NK-92 (cell line): Measurements from ENCODE around the gene RETSAT.
"Not testable (repeated sequence)": the region's sequence is repeated elsewhere in the genome, so short reads cannot be mapped to it uniquely, and the experiment has no call there.

Experiments used
- DNase-seq: peaks from one replicate; lab custom pipeline; 2025; ENCODE audit not compliant: unreplicated experiment; lab: John Stamatoyannopoulos, UW

The RETSAT gene

DNA sequence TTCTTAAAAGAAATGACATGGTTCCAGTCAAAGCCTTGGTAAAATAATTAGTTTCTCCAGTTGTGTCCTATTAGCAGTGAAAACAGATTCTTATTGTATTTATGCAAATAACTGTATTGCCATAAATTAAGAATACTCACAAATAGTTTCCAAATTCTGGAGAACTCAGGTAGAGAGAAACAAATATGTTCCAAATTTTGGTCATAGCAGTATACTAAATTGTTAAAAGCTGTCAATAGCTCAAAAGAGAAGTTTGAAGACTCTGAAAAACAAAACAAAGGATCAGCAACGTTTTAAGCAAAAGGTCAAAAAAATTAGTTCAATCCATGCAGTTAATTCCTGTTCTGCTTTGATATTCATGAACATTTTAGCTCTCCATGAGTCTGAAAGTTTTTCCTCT lies 25.7 kb upstream of the RETSAT start:
- DNase-seq, result no peak

DNA sequence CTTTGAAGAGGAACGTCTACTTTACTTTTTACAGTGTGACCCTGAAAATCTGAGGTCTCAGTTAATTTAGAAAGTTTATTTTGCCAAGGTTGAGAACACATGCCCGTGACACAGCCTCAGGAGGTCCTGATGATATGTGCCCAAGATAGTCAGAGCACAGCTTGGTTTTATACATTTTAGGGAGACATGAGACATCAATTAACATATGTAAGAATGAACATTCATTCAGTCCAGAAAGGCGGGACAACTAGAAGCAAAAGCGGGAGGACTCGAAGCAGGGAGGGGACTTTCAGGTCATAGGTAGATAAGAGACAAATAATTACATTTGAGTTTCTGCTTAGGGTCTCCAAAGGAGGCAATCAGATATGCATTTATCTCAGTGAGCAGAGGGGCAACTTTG lies 23.9 kb upstream of the RETSAT start:
- no peak for DNase-seq

GRCh38 chr2:85377083-85377482 lies 22.8 kb upstream of the RETSAT start:
- no peak for DNase-seq

DNA sequence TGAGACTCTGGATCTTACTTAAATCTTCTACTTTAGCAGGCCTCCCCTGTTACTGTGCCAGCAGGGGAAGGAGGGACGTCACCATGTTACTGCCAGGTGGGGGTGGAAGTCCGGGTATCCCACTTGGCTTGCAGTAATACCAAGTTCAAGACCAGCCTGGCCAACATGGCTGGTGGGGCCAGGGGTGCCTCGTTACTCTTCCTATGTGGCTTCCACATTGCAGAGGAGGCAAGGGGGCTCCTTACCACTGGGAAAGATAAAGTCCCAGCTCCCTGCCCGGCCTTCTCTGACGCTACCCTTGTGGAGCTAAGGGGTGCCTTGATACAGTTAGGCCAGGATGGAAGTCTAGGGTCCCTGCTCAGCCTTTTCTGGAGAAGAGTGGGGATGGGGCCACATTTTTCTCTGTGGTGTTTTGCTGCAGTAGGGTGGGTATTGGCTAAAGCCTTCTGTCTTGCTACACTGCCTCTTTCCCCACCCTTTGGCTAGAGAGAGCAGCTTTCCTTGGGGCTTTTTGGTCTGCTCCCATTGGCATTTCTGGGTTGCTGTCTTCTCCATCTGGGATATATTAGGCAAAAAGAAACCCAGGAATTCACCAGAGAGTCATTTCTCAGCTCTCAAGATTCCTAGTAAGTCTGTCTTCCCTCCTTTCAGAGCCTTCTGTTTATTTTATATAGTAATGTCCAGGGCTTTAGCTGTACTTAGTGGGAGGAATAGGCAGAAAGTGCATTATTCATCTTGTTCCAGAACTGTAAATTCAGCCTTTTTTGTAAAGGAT lies 22.1 kb upstream of the RETSAT start:
- DNase-seq, result no peak

- DNase-seq, result no peak
Observed at GRCh38 chr2:85371045-85371444, 16.7 kb upstream of the RETSAT start.

DNA sequence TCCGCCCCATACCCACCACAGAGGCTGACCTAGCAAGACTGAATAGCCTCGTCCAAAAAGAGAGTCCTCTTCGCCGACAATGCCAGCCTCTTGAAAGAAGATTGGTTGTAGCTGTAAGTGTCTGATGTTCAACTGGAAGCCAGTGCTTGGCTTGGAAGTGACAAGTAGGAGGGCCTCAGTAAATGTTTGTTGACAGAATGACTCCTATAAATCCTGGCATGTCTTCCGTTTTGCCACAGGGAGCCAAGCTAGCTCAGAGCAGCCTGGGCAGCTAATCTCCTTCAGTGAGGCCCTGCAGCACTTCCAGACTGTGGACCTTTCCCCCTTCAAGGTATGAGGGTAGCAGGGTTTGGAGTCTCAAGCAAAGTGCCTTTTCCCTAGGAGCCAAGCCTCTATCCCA lies 15.2 kb upstream of the RETSAT start:
- DNase-seq, result no peak

GRCh38 chr2:85368921-85369320 lies 14.6 kb upstream of the RETSAT start:
- no peak for DNase-seq

DNA sequence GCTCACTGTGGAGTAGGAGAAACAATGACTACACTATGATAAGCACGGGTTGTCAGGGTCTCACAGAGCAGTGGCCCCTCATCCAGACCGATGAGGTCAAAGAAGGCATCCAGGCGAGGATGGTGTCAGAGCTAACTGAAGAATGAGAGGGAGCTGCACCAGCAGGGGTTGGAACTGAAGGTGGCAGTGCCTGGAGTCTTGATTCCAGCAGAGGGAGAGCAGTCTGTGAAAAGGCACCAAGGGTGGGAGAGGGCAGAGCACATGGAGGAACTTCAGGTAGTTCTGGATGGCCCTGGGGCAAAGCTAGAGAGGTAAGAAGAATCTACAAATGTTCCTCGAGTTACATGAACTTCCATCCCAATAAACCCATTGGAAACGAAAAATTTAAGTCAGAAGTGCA lies 12.9 kb upstream of the RETSAT start:
- no peak for DNase-seq

GRCh38 chr2:85362653-85363387 lies 8.5 kb upstream of the RETSAT start:
- DNase-seq, result not testable (repeated sequence)

DNA sequence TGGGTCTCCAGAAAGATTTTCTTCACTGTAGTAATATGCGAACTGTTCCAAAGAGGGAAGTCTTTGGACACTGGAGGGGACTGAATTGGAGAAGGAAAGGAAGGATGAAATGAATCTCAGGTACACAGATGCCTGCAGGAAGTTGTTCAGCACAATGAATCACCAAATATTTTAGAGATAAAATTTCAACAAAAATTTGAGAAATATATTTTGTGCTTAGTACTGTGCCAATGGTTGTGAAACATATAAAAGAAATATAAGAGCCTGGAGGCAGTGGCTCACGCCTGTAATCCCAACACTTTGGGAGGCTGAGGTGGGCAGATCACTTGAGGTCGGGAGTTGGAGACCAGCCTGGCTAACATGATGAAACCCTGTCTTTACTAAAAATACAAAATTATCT lies 3.4 kb upstream of the RETSAT start:
- no peak for DNase-seq

DNA sequence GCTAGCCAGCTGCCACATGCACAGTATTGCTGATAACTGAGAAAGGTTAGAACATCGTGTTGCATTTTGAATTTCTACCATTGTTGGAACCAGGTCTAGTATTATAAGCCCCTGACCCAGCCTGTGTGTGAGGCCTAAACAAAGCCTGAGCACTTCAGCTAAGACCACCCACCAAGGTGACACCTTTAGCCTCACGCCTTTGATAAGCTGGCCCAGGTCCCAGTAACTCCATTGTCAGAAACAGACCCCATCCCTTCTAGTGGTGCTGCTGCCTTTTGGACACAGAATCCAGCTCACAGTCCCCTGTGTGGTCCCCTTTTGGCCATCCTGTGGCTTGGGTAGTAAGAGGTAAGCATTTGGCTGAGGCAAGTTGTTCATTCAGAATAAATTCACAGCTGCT lies 1.9 kb upstream of the RETSAT start:
- no peak for DNase-seq

GRCh38 chr2:85355521-85355920 lies 1.2 kb upstream of the RETSAT start:
- DNase-seq, result no peak

GRCh38 chr2:85355073-85355410 lies 714 bp upstream of the RETSAT start:
- no peak for DNase-seq

DNA sequence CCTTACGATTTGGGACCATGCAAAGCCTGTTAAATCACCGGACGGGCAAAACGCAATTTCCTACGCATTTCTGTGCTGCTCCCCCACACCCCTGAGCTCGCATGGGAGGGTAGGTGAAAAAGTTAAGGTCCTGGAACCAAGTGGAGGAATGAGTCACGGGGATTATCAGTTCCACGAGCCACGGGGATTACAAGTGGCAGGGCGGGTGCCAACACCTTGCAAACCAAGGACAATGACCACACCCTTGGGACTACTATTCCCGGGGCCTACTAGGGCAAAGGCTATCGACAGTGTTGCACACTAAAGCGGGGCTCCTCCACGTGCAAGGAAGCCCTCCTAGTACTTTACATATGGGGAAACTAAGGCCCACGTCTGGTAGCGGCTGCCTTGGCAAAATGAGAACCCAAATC lies 447 bp downstream of the RETSAT start:
- DNase-seq, result no peak

DNA sequence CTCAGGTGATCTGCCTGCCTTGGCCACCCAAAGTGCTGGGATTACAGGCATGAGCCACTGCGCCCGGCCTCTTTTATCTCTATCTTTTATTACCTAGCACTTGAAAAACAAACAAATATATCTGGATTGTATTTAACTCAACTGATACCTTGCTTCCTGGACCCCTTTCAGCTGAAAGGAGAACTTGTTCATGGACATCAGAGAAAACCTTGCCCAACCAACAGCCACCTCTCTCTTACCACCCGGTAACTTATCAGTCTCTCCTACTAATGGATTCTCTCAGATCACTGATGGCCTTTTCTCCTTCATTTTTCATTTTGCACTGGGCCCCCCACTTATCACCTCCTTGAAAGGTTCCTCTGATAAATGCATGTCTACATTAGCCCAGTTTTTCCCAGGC lies 6.7 kb downstream of the RETSAT start:
- DNase-seq, result no peak

- DNase-seq, result no peak
Observed at GRCh38 chr2:85344356-85344954, 9.9 kb downstream of the RETSAT start.

DNA sequence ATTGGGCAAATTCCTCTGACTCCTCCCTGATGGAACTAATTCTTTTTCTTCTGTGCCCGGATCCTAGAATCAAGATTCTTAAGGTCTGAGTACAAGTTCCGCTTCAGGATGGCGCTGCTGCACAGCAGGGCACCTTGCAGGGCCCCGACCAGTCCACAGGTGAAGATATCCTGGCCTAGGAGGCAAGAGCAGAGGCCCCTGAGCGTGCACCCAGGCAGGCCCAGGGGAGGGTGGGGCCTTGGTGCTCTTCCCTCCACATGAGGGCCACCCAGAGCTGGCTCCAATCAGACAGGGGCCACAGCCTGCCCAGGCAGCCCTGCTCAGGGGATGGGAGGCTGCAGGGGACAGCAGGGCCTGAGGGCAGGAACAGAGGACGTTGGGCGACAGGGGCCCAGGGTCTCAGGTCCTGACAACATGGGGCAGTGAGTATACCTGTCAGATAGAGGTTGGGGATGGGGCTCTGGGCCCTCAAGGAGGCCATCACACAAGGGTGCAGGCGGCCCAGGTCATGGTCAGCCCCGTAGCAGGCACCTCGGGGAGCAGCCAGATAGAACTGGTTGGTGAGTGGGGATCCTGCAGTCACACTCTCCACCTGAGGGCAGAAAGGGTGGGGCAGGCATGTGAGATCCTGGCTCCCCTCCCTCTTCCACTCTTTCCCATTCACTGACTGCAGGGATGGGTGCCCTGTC lies 11.0 kb downstream of the RETSAT start:
- DNase-seq, result not testable (repeated sequence)

GRCh38 chr2:85342156-85342555 lies 12.2 kb downstream of the RETSAT start:
- DNase-seq, result no peak

- DNase-seq, result no peak
Observed at GRCh38 chr2:85341269-85342029, 12.9 kb downstream of the RETSAT start.

DNA sequence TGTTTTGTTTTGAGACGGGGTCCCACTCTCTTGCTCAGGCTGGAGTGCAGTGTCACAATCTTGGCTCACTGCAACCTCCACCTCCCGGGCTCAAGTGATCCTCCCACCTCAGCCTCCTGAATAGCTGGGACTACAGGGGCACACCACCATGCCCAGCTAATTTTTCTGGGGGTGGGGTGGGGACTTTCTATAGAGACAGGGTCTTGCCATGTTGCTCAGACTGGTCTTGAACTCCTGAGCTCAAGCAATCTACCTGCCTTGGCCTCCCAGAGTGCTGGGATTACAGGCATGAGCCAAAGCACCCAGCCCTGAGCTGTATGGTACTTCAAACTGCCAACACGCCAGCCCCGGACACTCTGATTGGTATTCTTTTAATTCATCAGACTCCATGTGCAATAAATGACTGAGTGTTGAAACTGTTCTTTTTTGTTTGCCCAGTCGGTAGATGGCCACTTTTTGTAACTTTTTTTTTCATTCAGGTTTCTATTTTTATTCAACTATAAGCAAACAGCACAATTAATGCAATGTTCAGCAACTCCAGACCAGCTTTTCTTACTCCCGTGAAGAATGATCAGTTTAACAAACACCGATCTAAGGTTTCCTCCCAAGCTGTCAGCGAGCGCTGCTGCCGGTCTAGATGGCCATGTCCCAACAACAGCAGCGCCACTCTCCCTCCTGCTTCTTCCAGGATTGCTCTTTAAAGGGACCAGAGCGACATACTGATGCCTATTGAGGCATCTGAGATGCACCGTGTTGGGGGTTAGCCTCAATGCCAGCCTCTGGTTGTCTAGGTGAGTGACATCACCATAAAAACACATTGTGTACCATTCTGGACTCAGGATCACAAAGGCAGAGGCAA lies 14.1 kb downstream of the RETSAT start:
- DNase-seq, result no peak
